Measurements from ENCODE around the gene CCK. TPM values are rescaled to one million over a fixed set of nuclear protein-coding genes. Genes with fewer than 3 reads are reported as not detected.

Gene CCK
- polyA plus RNA-seq, 2 of the 4 experiments (the other 2 are of a cell fraction) = 0.16 to 0.36 TPM

DNA sequence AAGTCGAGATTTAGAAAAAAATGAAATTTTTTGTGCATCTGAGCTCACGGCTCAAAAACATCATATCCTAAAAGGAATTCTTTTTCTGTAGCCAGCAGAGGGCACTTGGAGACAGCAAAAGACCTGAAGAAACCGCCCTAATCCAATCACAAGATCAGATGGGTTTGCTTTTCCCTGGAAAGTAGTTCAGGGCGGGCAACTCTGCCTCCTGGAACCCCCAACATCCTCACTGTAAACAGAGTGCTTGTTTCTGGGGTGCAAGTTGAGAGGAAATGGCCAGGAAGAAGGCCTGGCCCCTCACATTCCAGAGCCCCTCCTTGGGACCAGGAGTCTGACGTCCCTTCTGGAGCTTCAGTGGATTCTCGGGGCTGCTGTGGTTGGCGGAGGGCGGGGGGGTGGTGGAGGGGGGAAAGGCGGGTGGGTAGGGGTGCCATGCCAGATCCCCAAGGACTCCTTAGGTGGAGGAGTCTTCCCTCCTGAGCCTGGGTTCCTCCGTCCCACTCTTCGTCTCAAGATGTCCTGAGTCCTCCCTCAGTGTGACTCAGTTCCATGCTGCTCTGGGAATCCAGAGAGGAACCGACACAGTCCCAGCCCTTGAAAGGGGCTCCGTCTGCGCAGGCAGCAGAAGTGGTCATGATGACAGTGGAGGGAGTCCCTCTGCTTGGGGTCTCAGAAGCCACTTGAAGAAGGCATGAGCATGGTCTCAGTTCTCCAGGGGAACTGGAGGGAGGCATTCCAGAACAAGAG lies 35.9 kb downstream of the CCK start:
- no peak overlapping the region for H3K4me3 ChIP-seq
- FAIRE-seq = no peak
- ATAC-seq = peak; percentile 62 to 85; a peak in 5 of 6 replicates
- ChIA-PET POLR2A (no interaction called here), CTCF (interaction anchor here (0.6 to 4.1 kb wide), 35 partner anchors 9 to 1511 kb away, joined by 3 to 32 read pairs (median 4); no protein-coding TSS in a partner anchor)
- H3K27ac ChIP-seq = peak overlapping the region; percentile 33 to 49; a peak in 2 of 6 replicates
- 0 out of 3 replicates have a peak, but pooled peaks cover 3% of the 10 kb centered on the region for H3K4me1 ChIP-seq
- WGBS (ENCODE audit: missing lambda C conversion rate) = 9% methylated on average over 5 of the region's 14 CpGs
- DNase-seq (ENCODE audit: low read depth in 1 of 2, low spot score in 1 of 2) = peak; percentile 52 to 57
- H3K4me2 ChIP-seq = peak overlapping the region; percentile 69
- TF ChIP-seq NPAS2 (CRISPR knock-in tag; IDR thresholded peaks at IDR 0.05; ENCODE audit: borderline replicate concordance) = no peak
- no peak for TF ChIP-seq NR3C1 (IDR thresholded peaks at IDR 0.05)
- TF ChIP-seq SMC3 (IDR thresholded peaks at IDR 0.05) = peak; percentile 82
- TF ChIP-seq, protein P1, sequence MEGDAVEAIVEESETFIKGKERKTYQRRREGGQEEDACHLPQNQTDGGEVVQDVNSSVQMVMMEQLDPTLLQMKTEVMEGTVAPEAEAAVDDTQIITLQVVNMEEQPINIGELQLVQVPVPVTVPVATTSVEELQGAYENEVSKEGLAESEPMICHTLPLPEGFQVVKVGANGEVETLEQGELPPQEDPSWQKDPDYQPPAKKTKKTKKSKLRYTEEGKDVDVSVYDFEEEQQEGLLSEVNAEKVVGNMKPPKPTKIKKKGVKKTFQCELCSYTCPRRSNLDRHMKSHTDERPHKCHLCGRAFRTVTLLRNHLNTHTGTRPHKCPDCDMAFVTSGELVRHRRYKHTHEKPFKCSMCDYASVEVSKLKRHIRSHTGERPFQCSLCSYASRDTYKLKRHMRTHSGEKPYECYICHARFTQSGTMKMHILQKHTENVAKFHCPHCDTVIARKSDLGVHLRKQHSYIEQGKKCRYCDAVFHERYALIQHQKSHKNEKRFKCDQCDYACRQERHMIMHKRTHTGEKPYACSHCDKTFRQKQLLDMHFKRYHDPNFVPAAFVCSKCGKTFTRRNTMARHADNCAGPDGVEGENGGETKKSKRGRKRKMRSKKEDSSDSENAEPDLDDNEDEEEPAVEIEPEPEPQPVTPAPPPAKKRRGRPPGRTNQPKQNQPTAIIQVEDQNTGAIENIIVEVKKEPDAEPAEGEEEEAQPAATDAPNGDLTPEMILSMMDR (IDR thresholded peaks at IDR 0.05) = peak; percentile 77
- no peak for TF ChIP-seq CEBPB (IDR thresholded peaks at IDR 0.05)
- peak; percentile 82 for TF ChIP-seq RAD21 (conservative IDR thresholded peaks at IDR 0.05 in 1 of 2, IDR thresholded peaks at IDR 0.05 in 1 of 2)
- H3K9me3 ChIP-seq = no peaks in the 10 kb centered on the region

DNA sequence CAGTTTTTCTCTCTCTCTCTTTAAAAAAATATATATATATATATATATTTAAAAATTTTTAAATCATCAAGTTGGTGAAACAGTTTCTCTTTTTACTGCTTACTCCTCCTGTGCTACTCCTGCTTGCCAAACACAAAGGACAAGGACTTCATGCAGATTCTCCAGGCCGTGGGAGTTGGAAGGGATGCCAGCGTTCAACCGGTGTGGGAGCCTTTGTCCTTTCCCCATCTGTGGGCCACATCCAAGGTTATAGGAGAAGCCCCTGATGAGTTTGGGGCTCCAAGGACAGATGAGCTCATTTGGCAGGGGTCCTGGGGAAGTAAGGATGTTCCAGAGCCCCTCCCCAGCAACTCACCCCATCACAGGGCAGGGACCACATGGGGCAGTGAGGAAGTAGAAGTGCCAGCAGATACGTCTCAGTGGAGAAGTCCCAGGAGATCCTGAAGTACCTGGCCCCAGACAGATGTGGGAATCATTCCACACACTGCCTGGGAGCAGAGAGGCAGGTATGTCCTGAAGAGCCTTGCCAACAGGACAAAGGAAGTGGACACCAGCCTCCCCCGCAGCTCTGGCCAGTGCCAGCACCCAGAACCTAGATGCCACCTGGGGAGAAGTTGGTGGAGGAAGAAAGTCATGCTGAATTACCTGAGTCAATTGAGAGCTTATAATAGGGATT lies 36.6 kb downstream of the CCK start:
- Histone ChIP-seq H3K9me3 (no peaks in the 10 kb centered on the region), H3K4me1 (0 out of 3 replicates have a peak, but pooled peaks cover 3% of the 10 kb centered on the region), H3K4me2 (peak overlapping the region; percentile 69), H3K27ac (no peak overlapping the region), H3K4me3 (no peak overlapping the region)
- DNase-seq (ENCODE audit: low read depth in 1 of 2, low spot score in 1 of 2) = no peak
- peak; percentile 41 to 58; a peak in 3 of 6 replicates for ATAC-seq
- CTCF ChIA-PET = interaction anchor here (0.7 to 4.1 kb wide), 36 partner anchors 9 to 1510 kb away, joined by 3 to 32 read pairs (median 4); no protein-coding TSS in a partner anchor
- no peak for FAIRE-seq
- POLR2A ChIA-PET = no interaction called here
- WGBS (ENCODE audit: missing lambda C conversion rate) = 64% methylated on average over 5 of the region's 5 CpGs
- TF ChIP-seq CEBPB (IDR thresholded peaks at IDR 0.05) (no peak), NR3C1 (IDR thresholded peaks at IDR 0.05) (no peak), MAFK (IDR thresholded peaks at IDR 0.05; ENCODE audit: partially characterized antibody) (no peak), FOSL2 (IDR thresholded peaks at IDR 0.05) (no peak), FOSL2 (CRISPR knock-in tag; IDR thresholded peaks at IDR 0.05) (no peak), RAD21 (conservative IDR thresholded peaks at IDR 0.05 in 1 of 2, IDR thresholded peaks at IDR 0.05 in 1 of 2) (no peak), SMC3 (IDR thresholded peaks at IDR 0.05) (no peak), CBX2 (IDR thresholded peaks at IDR 0.05; ENCODE audit: borderline replicate concordance, low read depth) (no peak), RNF2 (IDR thresholded peaks at IDR 0.05; ENCODE audit: borderline replicate concordance, low read depth) (no peak), PHF8 (IDR thresholded peaks at IDR 0.05; ENCODE audit: borderline replicate concordance, low read depth) (no peak), HOXB5 (CRISPR knock-in tag; IDR thresholded peaks at IDR 0.05) (no peak), JUNB (IDR thresholded peaks at IDR 0.05) (no peak), EHMT2 (IDR thresholded peaks at IDR 0.05; ENCODE audit: low read depth) (no peak)
- TF ChIP-seq, protein P1 (IDR thresholded peaks at IDR 0.05) = no peak
- TF ChIP-seq, protein P2, sequence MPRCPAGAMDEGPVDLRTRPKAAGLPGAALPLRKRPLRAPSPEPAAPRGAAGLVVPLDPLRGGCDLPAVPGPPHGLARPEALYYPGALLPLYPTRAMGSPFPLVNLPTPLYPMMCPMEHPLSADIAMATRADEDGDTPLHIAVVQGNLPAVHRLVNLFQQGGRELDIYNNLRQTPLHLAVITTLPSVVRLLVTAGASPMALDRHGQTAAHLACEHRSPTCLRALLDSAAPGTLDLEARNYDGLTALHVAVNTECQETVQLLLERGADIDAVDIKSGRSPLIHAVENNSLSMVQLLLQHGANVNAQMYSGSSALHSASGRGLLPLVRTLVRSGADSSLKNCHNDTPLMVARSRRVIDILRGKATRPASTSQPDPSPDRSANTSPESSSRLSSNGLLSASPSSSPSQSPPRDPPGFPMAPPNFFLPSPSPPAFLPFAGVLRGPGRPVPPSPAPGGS (IDR thresholded peaks at IDR 0.05) = no peak
- TF ChIP-seq, protein P3, sequence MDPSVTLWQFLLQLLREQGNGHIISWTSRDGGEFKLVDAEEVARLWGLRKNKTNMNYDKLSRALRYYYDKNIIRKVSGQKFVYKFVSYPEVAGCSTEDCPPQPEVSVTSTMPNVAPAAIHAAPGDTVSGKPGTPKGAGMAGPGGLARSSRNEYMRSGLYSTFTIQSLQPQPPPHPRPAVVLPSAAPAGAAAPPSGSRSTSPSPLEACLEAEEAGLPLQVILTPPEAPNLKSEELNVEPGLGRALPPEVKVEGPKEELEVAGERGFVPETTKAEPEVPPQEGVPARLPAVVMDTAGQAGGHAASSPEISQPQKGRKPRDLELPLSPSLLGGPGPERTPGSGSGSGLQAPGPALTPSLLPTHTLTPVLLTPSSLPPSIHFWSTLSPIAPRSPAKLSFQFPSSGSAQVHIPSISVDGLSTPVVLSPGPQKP (IDR thresholded peaks at IDR 0.05; ENCODE audit: low read depth, low read length) = no peak
- TF ChIP-seq, protein P4, sequence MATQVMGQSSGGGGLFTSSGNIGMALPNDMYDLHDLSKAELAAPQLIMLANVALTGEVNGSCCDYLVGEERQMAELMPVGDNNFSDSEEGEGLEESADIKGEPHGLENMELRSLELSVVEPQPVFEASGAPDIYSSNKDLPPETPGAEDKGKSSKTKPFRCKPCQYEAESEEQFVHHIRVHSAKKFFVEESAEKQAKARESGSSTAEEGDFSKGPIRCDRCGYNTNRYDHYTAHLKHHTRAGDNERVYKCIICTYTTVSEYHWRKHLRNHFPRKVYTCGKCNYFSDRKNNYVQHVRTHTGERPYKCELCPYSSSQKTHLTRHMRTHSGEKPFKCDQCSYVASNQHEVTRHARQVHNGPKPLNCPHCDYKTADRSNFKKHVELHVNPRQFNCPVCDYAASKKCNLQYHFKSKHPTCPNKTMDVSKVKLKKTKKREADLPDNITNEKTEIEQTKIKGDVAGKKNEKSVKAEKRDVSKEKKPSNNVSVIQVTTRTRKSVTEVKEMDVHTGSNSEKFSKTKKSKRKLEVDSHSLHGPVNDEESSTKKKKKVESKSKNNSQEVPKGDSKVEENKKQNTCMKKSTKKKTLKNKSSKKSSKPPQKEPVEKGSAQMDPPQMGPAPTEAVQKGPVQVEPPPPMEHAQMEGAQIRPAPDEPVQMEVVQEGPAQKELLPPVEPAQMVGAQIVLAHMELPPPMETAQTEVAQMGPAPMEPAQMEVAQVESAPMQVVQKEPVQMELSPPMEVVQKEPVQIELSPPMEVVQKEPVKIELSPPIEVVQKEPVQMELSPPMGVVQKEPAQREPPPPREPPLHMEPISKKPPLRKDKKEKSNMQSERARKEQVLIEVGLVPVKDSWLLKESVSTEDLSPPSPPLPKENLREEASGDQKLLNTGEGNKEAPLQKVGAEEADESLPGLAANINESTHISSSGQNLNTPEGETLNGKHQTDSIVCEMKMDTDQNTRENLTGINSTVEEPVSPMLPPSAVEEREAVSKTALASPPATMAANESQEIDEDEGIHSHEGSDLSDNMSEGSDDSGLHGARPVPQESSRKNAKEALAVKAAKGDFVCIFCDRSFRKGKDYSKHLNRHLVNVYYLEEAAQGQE (IDR thresholded peaks at IDR 0.05) = no peak

Data from A549 (cell line).